Stimulated activated CD4-positive, alpha-beta T cell treated with anti-CD3 and anti-CD28 coated beads, Interleukin-1b, Interleukin-23, amount 100 ng/mL, for 4 hours (primary cell): ENCODE data around the gene FADS2.

ENCODE experiments used
- DNase-seq, 2 donors: peaks; one replicate each; pipeline ENCODE4 v3.0.0-alpha.2; 2020; ENCODE audit warnings: low read depth in 2 of 2

Gene FADS2

DNA sequence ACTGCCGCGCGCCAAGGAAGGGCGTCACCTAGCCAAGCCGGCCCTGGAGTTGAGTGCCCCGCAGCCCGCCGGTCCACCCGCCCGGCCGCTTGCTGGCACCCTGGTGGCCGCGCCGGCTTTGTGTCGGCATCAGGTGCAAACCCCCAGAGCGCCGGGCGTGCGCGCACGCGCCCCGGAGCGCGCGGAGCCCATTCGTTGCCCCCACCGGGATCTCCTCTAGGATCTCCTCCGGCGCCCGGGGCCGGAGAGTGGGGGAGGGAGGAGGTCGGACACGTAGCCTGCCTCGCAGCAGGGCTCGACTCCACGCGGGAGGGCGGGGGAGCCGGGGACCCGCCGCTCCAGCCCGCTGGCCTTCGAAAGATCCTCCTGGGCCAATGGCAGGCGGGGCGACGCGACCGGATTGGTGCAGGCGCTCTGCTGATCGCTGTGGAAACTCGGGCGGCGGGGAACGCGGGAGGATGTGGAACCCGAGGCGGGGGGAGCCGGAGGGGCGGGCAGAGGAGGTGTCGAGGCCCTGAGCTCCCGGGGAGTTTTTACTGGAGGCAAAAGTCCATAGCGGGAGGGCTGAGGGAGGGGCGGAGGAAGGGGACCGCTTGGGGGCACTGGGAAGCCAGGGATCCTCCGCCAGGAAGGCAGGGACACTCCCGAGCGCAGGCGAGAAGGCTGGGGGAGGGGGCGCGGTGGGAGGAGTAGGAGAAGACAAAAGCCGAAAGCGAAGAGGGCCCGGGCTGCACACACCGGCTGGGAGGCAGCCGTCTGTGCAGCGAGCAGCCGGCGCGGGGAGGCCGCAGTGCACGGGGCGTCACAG is at the start of gene FADS2:
TSS of gene FADS2 (plus strand) at position 730 of the 808 bp plus-strand sequence. CDS start 91 bp downstream, outside the sequence.
- DNase-seq: peak; percentile 27 to 56

DNA sequence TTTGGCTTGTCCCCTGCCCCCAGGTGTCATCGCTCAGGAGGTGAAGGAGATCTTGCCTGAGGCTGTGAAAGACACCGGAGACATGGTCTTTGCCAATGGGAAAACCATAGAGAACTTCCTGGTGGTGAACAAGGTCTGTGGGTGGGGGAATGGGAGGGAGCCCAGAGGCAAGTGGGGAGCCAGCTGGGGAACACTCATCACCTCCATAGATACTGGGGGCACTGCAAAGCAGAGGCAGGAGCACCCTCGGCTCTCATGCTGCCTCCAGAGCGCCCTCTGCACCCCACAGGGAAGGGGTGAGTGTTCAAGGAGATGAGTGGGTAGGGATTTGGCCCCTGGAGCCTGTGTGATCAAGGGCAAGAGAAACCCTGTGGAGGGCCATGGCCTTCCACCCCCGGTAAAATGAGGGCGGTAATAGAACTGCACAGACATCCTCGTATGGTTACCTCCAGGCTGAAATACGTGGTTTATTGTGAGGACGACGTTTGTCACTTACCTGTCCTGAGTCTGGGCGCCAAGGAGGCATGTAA is 49.7 kb upstream of the FADS2 start:
- DNase-seq: no peak

DNA sequence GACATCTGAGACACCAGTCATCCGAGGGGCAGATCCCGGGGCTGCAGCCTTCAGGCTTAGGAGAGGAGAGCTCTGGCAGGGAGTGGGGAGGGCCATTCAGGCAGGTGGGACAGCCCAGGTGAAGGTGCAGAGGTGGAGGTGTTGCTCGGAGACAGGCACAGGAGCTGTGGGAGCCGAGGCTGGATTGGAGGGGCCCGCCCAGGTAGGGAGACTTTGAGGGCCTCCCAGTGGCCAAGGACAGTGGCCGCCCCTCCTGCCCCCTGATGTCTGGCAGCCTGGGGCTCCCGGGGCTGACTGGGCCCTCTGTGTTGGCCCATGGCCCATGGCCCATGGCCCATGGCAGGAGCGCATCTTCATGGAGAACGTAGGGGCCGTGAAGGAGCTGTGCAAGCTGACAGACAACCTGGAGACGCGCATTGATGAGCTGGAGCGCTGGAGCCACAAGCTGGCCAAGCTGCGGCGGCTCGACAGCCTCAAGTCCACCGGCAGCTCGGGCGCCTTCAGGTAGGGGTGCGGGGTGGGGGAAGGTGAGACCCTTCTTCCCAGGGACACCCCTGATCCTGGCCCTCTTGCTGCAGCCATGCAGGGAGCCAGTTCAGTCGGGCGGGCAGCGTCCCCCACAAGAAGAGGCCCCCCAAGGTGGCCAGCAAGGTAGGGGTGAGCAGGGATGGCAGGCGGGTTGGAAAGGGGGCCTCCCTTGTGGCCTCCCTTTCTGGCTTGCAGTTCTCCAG is 49.0 kb upstream of the FADS2 start:
- no peak for DNase-seq

DNA sequence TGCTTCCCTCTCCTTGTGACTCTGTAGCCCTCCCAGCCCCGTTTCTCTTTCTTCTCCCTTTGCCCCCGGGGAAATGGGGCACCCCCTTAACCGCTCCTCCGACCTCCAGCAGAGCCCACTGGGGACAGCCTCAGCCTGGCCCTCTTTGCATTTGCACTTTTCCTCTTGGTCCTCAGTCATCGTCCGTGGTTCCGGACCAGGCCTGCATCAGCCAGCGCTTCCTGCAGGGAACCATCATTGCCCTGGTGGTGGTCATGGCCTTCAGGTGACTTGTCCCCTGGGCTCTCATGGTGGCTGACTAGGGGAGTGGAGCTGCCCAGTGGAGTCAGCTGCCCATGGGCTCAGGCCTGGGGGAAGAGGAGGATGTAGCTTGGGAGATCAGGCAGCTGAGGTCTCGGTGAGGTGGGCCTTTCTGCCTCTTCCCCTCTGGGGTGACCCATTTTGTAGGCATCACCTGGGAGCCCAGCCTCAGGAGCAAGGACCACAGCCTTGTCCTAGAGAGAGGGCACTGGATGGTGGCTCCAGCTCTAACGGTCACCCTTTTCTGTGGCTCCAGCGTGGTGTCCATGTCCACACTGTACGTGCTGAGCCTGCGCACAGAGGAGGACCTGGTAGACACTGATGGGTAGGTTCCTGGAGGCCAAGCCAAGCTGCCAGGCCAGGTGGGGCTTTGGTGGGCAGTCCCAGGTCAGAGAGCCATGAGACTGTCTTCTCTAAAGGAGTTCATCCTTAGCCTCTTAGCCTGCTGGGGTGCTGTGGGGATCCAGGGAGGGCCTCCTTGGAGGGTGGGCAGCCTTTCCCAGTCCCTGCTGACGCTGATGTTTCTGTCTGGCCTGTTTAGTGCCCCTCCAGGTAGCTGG is 48.2 kb upstream of the FADS2 start:
- no peak for DNase-seq

DNA sequence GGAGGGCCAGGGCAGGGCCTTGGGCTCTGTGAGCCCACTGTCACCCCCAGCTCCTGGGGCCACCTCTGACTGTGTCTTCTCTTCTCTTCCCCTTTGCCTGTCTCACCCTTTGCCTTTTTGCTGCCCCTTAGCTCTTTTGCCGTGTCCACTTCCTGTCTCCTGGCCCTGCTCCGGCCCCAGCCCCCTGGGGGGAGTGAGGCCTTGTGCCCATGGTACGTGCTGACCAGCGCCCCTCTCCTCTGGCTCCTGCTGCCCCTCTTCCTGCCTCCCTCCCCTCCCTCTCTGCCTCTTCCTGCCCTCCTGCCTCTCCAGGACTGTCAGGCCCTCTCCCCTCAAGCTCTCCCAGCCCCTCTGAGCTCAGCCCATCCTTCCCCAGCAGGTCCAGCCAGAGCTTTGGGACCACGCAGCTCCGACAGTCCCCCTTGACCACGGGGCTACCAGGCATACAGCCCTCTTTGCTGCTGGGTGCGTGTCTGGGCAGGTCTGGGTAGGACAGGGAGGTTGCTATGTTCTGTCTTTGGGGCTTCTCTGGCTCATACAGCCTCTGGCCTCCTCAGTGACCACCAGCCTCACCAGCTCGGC is 47.4 kb upstream of the FADS2 start:
- no peak for DNase-seq

DNA sequence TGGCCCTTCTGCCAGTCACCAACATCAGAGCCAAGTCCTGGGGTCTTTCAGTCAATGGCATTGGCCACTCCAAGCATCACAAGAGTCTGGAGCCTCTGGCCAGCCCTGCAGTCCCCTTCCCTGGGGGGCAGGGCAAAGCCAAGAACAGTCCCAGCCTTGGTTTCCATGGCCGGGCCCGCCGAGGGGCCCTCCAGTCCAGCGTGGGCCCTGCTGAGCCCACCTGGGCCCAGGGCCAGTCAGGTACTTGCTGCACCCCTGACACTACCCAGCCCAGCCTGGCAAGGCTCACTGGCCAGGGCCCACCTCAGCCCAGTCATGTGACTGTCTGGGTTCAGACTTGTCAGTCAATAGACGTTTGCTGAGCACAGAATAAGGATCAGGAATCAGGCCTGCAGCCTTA is 46.5 kb upstream of the FADS2 start:
- no peak for DNase-seq

DNA sequence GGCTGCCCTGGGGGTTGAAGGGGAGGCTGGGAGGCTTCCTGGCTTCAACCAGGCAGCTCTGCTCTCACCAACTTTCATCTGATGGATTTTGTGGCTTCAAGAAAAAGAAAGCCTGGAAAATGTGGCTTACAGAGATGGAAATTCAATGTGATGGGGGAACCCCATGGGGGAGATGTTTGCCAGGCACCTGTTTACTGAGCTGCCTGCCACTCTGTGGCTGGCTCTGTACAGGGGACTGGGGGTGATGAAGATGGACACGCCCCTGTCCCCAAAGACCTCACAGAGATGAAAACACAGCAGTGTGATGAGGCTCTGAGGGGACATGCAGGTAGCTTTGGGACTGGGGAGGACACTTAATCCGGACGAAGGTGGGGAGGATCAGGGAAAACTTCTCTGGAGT is 45.8 kb upstream of the FADS2 start:
- no peak for DNase-seq

DNA sequence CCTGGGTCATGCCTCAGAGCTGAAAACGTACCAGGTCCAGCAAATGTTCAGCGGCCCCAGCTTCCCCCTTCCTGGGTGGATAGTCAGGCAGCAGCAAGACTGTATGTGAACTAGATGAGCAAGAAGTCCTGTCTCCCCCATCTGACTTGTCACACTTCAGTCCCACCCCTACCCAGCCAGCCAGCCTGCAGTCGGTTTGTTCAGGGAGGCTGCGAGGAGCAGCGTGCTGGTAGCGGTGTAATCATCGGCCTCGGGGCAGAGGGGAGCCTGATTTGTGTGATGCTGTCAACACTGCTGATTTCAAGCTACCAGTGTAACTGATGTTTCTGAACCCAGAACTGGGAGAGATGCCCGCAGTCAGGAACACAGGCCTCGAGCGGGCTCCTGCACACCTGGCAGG is 45.3 kb upstream of the FADS2 start:
- DNase-seq: no peak

DNA sequence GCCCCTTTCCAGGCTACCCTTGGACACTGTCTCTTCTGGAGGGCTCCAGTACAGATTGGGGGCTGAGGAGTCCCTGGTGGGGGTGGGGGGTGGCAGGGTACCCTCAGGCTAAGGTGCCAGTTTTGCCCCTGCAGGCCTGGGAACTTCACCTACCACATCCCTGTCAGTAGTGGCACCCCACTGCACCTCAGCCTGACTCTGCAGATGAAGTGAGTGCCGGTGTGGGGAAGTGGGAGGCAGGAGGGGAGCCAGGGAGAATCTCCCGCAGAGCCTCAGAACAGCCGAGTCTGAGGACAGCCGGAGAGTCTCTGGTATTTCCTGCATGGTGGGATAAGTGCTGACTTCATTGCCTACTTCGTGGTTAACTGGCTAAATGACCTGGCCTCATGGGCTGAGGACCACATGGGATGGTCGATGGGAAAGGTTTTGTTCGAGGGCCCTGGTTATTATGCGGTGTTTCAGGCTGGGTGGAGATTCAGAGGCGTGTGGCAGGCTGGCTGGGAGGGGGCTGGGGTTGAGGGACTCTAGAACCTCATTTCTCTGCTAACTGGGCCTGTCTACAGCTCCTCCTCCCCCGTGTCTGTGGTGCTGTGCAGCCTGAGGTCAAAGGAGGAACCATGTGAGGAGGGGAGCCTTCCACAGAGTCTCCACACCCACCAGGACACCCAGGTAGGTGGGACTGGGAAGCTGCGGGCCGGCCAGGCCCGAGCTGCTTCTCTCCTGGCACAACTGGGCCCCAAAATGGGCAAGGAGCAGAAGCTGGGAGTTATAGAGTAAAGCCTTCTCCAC is 44.2 kb upstream of the FADS2 start:
- DNase-seq: no peak

DNA sequence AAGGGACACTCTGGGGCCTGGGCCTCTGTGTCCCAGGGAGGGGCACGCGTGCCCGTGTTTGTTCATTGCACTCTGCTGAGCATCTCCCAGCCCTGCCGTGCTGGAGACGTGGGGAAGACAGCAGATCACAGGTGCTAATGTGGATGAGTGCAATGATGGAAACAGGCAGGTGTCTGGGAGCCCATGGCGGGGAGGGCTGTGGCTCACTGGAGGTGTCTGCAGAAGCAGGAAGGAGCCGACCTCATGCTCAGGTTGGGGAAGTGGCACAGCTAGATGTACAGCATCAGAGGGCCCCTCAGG is 43.6 kb upstream of the FADS2 start:
- no peak for DNase-seq

DNA sequence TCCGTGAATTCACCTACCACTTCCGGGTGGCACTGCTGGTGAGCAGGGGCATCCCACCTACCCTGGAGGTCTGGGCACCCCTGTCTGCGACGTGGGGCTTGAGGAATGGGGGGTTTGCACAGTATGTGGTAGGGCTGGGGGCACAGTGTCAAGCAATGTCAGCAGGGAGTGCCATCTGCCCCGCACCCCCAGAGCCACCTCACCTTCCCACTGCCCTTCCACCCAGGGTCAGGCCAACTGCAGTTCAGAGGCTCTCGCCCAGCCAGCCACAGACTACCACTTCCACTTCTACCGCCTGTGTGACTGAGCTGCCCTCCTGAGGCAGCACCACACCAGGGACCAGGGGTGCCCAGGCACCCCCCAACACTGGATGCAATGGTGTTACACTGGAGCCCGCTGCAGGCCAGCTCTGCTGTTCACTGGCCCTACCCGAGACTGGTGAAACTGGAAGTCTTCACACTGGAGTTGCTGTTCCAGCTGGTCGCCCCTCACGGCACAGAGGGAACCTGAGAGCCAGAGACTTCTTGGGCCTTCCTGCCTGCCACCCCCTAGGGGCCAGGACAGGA is 42.2 kb upstream of the FADS2 start:
- no peak for DNase-seq

DNA sequence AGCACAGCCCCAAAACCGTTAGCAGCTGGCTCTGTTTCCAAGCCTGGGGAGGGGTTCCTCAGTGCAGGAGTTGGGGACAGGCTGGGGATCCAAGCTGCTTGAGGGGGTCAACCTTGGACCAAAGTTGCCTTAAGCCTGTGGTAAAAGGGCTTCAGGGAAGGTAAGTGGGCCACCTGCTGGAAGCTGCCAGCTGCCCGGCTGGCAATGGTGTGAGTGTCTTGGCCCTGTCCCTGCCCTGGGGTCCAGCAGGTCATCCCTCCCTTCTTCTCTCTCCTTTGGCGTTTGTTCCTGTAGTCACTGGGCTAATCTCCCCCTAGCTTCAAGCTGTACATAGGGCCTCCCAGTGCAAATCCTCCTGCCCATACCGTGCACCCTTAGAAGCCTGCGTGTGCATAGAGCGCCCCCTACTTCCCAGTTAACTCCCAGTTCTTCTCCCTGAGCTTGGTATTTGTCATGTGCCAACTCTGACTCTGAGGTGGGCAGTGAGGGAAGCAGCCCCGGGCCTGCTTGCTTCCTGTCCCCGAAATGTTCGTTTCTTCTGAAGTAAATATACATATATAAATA is 40.1 kb upstream of the FADS2 start:
- DNase-seq: no peak

DNA sequence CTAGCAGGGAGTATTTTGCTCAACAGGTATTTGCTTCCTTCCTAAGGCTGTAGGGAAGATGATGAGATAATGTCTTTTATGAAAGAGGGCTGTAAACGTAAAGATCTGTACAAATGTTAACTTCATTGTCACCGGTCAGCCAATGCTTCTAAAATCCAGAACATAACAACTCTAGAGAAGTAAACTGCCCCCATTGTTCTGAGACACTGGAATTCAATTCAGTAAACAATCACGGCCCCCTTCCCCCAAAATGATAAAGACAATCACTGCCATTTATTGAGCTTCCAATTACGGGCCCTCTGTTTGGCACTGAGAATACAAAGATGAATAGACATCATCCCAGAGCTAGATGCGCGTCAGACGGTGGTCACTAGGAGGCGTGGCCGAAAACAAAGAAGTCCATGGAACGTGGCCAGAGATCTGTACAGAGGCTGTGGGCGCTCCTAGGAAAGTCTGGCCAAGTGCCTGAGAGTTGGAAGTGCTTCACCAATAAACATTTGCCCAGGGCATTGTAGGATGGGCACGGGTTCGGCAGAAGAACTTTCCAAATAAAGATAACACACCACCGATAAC is 36.3 kb upstream of the FADS2 start:
- DNase-seq: no peak

DNA sequence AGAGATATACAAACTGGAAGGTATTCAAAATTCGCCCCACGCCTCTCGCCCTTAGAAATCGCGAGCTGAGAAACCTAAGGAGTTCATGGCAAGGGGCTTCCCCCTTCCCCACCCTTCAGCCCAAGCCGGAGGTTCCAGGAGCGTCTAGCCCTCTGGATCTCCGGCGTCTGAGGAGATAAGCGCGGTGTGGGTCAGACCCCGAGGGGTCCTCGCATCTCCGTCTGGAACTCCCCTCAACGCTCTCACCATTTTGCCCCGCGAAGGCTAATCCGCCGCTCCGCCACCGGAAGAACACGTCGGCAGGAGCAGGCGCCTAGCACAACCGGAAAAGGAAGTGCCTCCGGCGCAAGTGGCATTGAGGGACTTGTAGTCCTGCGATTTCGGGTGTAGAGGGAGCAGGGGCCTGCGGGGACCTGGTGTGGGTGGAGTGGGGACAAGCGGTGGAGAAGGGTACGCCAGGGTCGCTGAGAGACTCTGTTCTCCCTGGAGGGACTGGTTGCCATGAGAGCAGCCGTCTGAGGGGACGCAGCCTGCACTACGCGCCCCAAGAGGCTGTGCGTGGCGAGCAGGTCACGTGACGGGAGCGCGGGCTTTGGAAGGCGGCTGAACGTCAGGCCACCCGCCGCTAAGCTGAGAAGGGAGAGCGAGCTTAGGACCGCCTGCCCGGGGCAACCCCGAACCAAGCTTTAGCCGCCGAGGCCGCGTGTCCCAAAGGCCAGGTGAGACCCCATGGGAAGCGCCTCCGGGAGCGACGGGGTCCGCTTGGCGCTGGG is 35.6 kb upstream of the FADS2 start, which contains the start of the genes FEN1 and TMEM258:
TSS of gene FEN1 (plus strand) at position 602 of the 773 bp plus-strand sequence. CDS start 2,451 bp downstream, outside the sequence.
TSS of gene TMEM258 (minus strand) at position 290 of the 773 bp plus-strand sequence. CDS start at position 249, 41 bp downstream.
- peak; percentile 76 to 80 for DNase-seq

DNA sequence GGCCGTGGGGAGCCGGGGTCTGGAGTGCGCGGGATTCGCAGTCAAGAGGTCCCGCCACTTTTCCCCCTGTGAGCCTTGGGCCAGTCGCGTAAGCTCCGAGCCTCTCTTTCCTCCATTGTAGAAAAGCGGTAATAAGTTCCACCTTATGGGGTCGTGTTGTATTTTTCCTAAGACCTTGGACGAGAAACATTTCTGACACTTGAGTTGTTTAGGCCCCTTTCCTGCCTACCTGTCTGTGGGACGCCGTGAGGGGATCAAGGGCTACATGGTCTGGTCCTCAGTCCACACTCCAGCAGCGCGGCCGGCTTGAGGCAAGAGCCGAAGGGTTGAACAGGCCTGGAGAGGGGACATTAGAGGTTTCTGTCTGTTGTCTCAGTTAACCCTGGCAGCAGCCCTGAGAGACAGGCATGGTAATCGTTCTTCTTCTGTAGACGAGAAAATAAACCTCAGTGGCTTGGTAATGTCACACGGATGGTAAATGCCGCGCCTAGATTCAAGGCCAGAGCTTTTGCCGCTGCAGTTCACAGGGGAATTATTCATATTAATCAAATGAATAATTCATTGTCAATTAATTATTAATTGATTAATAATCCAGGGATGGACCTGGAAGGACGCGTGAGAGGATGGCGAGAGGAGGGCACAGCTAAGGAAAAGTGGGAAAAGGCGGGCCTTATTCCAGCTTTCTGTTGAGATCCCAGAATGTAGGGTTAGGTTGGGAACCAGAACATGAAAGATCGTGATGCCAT is 34.8 kb upstream of the FADS2 start:
- DNase-seq: no peak

DNA sequence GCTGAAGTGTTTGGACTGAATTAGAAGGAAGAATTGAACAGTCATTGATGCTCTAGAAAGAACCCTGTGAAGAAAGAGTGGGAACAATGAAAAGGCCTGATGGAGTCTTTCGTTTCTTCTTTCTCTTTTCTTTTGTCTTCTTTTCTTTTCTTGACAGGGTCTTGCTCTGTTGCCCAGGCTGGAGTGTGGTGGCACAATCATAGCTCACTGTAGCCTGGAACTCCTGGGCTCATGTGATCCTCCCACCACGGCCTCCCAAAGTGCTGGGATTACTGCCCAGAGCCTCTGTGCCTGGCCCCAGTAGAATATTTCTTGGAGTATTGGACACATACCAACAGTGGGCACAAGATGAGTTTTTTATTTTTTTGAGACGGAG is 34.3 kb upstream of the FADS2 start:
- no peak for DNase-seq

DNA sequence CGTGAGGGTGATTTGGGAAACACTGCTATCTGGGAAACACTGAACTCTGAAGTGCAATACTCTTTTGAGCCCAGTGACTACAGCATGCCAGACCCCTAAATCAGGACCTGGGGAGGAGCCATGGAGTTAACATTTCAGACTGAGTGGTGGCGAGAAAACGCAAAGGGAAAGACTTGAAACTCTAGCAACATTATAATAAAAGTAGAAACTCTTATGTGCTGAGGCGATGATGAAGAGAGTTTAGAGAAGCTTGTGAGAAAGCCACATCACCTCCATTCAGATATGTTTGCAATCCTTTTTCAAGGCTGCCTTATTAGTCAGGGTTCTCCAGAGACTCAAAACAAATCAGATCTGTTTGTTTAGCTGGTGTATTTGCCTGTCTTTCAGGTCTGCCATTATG is 33.5 kb upstream of the FADS2 start:
- no peak for DNase-seq

DNA sequence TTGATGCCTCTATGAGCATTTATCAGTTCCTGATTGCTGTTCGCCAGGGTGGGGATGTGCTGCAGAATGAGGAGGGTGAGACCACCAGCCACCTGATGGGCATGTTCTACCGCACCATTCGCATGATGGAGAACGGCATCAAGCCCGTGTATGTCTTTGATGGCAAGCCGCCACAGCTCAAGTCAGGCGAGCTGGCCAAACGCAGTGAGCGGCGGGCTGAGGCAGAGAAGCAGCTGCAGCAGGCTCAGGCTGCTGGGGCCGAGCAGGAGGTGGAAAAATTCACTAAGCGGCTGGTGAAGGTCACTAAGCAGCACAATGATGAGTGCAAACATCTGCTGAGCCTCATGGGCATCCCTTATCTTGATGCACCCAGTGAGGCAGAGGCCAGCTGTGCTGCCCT is 32.6 kb upstream of the FADS2 start:
- DNase-seq: no peak
